ENCODE results near the gene ZRANB3. TPM values are rescaled to one million over a fixed set of nuclear protein-coding genes. Genes with fewer than 3 reads are reported as not detected.
A peak's percentile ranks its signal among the peaks of the same experiment; 100 is the strongest.

ZRANB3 gene
- total and polyA plus RNA-seq, 2 of the 13 experiments (the other 11 are each of a cell fraction or from before 2014, with no cell fraction given), result 5.8 to 25.2 TPM

DNA sequence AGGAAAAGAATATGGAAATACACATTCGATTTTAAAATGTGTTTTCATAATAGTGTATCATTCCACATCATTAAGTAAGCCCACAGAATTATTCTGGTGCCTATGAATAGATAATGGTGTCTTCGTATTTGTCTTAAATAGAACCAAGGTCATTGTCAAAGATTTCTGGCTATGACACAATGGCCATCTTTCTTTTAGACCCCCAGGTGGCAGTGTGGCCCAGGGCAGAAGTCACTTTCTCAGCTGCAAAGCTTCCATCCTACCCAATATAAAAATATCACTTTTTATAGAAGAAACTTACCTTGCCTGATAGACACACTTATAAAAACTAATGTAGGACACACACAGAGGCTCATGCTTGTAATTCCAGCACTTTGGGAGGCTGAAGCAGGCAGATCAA is 57.5 kb downstream of the ZRANB3 start (continued):
- TF ChIP-seq, protein P1, sequence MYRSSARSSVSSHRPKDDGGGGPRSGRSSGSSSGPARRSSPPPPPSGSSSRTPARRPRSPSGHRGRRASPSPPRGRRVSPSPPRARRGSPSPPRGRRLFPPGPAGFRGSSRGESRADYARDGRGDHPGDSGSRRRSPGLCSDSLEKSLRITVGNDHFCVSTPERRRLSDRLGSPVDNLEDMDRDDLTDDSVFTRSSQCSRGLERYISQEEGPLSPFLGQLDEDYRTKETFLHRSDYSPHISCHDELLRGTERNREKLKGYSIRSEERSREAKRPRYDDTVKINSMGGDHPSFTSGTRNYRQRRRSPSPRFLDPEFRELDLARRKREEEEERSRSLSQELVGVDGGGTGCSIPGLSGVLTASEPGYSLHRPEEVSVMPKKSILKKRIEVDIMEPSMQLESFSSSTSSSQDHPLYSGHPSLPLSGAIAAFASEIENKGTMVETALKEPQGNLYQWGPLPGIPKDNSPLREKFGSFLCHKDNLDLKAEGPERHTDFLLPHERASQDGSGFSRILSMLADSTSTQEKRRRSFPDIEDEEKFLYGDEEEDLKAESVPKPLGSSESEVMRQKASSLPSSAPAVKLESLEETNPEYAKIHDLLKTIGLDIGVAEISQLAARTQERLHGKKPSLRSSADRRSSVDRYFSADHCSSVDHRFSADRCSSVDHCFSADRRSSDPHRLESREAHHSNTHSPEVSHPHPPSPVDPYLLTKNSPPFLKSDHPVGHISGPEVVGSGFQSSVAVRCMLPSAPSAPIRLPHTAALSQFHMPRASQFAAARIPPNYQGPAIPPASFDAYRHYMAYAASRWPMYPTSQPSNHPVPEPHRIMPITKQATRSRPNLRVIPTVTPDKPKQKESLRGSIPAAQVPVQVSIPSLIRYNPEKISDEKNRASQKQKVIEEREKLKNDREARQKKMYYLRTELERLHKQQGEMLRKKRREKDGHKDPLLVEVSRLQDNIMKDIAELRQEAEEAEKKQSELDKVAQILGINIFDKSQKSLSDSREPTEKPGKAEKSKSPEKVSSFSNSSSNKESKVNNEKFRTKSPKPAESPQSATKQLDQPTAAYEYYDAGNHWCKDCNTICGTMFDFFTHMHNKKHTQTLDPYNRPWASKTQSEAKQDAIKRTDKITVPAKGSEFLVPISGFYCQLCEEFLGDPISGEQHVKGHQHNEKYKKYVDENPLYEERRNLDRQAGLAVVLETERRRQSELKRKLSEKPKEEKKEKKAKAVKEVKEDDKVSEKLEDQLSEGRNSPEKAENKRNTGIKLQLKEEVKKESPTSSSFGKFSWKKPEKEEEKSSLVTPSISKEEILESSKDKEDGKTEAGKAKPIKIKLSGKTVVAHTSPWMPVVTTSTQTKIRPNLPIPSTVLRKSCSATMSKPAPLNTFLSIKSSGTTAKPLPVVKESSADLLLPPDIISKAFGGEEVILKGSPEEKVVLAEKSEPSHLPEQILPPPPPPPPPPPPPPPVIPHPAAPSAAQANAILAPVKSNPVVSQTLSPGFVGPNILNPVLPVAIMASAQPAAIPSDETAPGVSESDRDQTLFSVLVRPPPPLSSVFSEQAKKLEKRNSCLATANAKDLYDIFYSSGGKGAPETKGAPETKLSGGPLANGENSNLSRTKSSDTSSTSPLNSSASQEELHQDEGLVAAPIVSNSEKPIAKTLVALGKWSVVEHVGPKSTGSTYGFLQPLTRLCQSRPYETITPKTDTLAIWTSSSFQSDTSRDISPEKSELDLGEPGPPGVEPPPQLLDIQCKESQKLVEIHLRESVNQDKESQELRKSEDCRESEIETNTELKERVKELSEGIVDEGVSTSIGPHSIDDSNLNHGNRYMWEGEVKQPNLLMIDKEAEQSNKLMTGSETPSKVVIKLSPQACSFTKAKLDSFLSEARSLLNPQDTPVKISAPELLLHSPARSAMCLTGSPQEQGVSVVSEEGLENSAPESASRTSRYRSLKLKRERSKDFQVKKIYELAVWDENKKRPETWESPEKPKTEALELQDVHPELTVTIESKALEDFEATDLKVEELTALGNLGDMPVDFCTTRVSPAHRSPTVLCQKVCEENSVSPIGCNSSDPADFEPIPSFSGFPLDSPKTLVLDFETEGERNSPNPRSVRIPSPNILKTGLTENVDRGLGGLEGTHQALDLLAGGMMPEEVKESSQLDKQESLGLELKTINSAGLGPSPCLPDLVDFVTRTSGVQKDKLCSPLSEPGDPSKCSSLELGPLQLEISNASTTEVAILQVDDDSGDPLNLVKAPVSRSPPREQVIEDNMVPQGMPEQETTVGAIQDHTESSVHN (CRISPR knock-in tag; IDR thresholded peaks at IDR 0.05), result no peak
- TF ChIP-seq RBFOX2 (IDR thresholded peaks at IDR 0.05; ENCODE audit: low read depth, low read length), result no peak
- TF ChIP-seq ZNF652 (CRISPR knock-in tag; IDR thresholded peaks at IDR 0.05; ENCODE audit: borderline replicate concordance, low read depth), result no peak
- no peak for TF ChIP-seq SNRNP70 (IDR thresholded peaks at IDR 0.05; ENCODE audit: low read depth, low read length)
- TF ChIP-seq GATAD2A (CRISPR knock-in tag; IDR thresholded peaks at IDR 0.05), result peak; percentile 51
- TF ChIP-seq, protein P2, sequence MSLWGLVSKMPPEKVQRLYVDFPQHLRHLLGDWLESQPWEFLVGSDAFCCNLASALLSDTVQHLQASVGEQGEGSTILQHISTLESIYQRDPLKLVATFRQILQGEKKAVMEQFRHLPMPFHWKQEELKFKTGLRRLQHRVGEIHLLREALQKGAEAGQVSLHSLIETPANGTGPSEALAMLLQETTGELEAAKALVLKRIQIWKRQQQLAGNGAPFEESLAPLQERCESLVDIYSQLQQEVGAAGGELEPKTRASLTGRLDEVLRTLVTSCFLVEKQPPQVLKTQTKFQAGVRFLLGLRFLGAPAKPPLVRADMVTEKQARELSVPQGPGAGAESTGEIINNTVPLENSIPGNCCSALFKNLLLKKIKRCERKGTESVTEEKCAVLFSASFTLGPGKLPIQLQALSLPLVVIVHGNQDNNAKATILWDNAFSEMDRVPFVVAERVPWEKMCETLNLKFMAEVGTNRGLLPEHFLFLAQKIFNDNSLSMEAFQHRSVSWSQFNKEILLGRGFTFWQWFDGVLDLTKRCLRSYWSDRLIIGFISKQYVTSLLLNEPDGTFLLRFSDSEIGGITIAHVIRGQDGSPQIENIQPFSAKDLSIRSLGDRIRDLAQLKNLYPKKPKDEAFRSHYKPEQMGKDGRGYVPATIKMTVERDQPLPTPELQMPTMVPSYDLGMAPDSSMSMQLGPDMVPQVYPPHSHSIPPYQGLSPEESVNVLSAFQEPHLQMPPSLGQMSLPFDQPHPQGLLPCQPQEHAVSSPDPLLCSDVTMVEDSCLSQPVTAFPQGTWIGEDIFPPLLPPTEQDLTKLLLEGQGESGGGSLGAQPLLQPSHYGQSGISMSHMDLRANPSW (CRISPR knock-in tag; IDR thresholded peaks at IDR 0.05; ENCODE audit: borderline replicate concordance), result no peak; the same call in 1 of the 2 replicates
- TF ChIP-seq NAIF1 (CRISPR knock-in tag; IDR thresholded peaks at IDR 0.05; ENCODE audit: borderline replicate concordance), result no peak
- TF ChIP-seq ZNF354B (CRISPR knock-in tag; IDR thresholded peaks at IDR 0.05), result no peak
- TF ChIP-seq THAP11 (CRISPR knock-in tag; IDR thresholded peaks at IDR 0.05), result 0 out of 2 replicates have a peak, but pooled peaks have one; percentile 27
- TF ChIP-seq, protein P3, sequence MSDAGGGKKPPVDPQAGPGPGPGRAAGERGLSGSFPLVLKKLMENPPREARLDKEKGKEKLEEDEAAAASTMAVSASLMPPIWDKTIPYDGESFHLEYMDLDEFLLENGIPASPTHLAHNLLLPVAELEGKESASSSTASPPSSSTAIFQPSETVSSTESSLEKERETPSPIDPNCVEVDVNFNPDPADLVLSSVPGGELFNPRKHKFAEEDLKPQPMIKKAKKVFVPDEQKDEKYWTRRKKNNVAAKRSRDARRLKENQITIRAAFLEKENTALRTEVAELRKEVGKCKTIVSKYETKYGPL (CRISPR knock-in tag; IDR thresholded peaks at IDR 0.05), result no peak
- no peak for TF ChIP-seq FOXP1 (IDR thresholded peaks at IDR 0.05)
- no peak for TF ChIP-seq FOXP1 (CRISPR knock-in tag; IDR thresholded peaks at IDR 0.05)
- TF ChIP-seq KAT7 (CRISPR knock-in tag; IDR thresholded peaks at IDR 0.05; ENCODE audit: borderline replicate concordance), result no peak
- no peak for TF ChIP-seq ZFP41 (CRISPR knock-in tag; IDR thresholded peaks at IDR 0.05; ENCODE audit: borderline replicate concordance)
- TF ChIP-seq JUNB (CRISPR knock-in tag; IDR thresholded peaks at IDR 0.05; ENCODE audit: borderline replicate concordance), result no peak
- no peak for TF ChIP-seq ZNF460 (CRISPR knock-in tag; IDR thresholded peaks at IDR 0.05; ENCODE audit: borderline replicate concordance)
- 0 out of 2 replicates have a peak, but pooled peaks have one; percentile 37 for TF ChIP-seq FOXA3 (CRISPR knock-in tag; IDR thresholded peaks at IDR 0.05)
- TF ChIP-seq ZNF343 (CRISPR knock-in tag; IDR thresholded peaks at IDR 0.05), result no peak
- peak in 1 of 2 experiments; percentile 43; a peak in 1 of 4 replicates for TF ChIP-seq KLF16 (CRISPR knock-in tag; IDR thresholded peaks at IDR 0.05)
- no peak for TF ChIP-seq GABPB1 (CRISPR knock-in tag; IDR thresholded peaks at IDR 0.05)
- no peak for TF ChIP-seq ATAD3A (CRISPR knock-in tag; IDR thresholded peaks at IDR 0.05)
- TF ChIP-seq ZFP1 (CRISPR knock-in tag; IDR thresholded peaks at IDR 0.05), result 0 out of 2 replicates have a peak, but pooled peaks have one; percentile 62

Measured in HepG2 (cell line).